IPS DF 6.9 (cell line): Measurements from ENCODE around the gene CXCL6.

ENCODE experiments used
- DNase-seq: peaks from one replicate; pipeline ENCODE4 v3.0.0-alpha.2; 2013; ENCODE audit warnings: low read depth, low spot score
- H3K27ac ChIP-seq: one replicate; pipeline ENCODE4 v1.5.1; 2013; ENCODE audit warnings: low read length, control low read depth
- H3K27me3 ChIP-seq: 2 replicates; pipeline ENCODE4 v1.6.1; 2013; ENCODE audit warnings: mild to moderate bottlenecking, low read length; ENCODE audit not compliant: control insufficient read depth, insufficient read depth
- H3K36me3 ChIP-seq: 2 replicates; pipeline ENCODE4 v1.6.1; 2013; ENCODE audit warnings: low read length; ENCODE audit not compliant: control insufficient read depth, insufficient read depth
- H3K4me1 ChIP-seq: 2 replicates; pipeline ENCODE4 v1.6.1; 2013; ENCODE audit warnings: low read length; ENCODE audit not compliant: control insufficient read depth, insufficient read depth
- H3K4me3 ChIP-seq: 2 replicates; pipeline ENCODE4 v1.5.1; 2013; ENCODE audit warnings: mild to moderate bottlenecking, low read length
- H3K9me3 ChIP-seq: 2 replicates; pipeline ENCODE4 v1.6.1; 2013; ENCODE audit warnings: low read length, inconsistent platforms; ENCODE audit not compliant: control insufficient read depth, insufficient read depth
- WGBS: extraction: QIAGEN DNeasy Blood & Tissue Kit; methylation state at CpG from one replicate; pipeline ENCODE4 v1.1.7; 2013; ENCODE audit warnings: mixed read lengths, missing lambda C conversion rate; ENCODE audit not compliant: insufficient read length, insufficient coverage; 5-methylcytosine and 5-hydroxymethylcytosine counted together

The CXCL6 gene

GRCh38 chr4:73866246-73866645 lies 29.8 kb downstream of the CXCL6 start:
- no peak for DNase-seq
- Histone ChIP-seq H3K27ac (no peak overlapping the region), H3K27me3 (peaks cover 2% of the 10 kb centered on the region; the same call in 1 of the 2 replicates), H3K9me3 (no peaks in the 10 kb centered on the region), H3K4me1 (no peaks in the 10 kb centered on the region), H3K36me3 (no peaks in the 10 kb centered on the region), H3K4me3 (no peak overlapping the region)
- WGBS: no CpG with 5 or more reads among the region's 2 CpGs

DNA sequence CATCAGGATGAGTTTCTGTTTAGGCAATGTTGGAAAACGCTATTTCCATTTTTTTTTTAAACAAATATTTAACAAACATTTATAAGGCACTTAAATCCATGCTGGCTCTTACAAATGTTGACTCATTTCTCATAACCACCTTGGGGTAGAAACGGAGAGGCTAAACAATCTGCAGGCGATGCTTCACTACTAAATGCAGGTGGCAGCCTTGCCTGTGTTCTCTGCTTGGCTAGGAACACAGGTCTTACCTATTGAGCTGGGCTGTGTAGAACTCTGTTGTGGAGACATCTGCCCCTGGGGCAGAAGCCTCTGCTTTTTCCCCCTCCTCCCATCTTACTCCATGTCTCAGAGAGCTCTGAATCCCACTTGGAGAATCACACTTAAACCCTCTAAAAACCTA lies 31.3 kb downstream of the CXCL6 start:
- Histone ChIP-seq H3K36me3 (no peaks in the 10 kb centered on the region), H3K27ac (no peak overlapping the region), H3K4me1 (no peaks in the 10 kb centered on the region), H3K9me3 (no peaks in the 10 kb centered on the region), H3K27me3 (peaks cover 2% of the 10 kb centered on the region; the same call in 1 of the 2 replicates), H3K4me3 (no peak overlapping the region)
- DNase-seq: no peak
- WGBS: no CpG with 5 or more reads among the region's 3 CpGs

GRCh38 chr4:73868206-73869129 lies 32.0 kb downstream of the CXCL6 start:
- no CpG with 5 or more reads among the region's 16 CpGs for WGBS

GRCh38 chr4:73869130-73870055 lies 32.9 kb downstream of the CXCL6 start, which contains the start of gene CXCL1:
Gene CXCL1, plus strand, starts transcription at chr4:73869393. Its CDS starts 78 bp downstream, at chr4:73869471.
- H3K9me3 ChIP-seq: no peaks in the 10 kb centered on the region
- peak within 1 kb of the TSS; percentile 69 for H3K4me3 ChIP-seq
- no peak for DNase-seq
- H3K4me1 ChIP-seq: no peaks in the 10 kb centered on the region
- peaks cover 2% of the 10 kb centered on the region; the same call in 1 of the 2 replicates for H3K27me3 ChIP-seq
- H3K27ac ChIP-seq: no peak within 1 kb of the TSS
- H3K36me3 ChIP-seq: no peaks in the 10 kb centered on the region
- WGBS: no CpG with 5 or more reads among the region's 61 CpGs

More at GRCh38 chr4:73868206-73869129, 32.0 kb downstream of the CXCL6 start:
- H3K36me3 ChIP-seq: no peaks in the 10 kb centered on the region
- DNase-seq: no peak
- H3K9me3 ChIP-seq: no peaks in the 10 kb centered on the region
- no peaks in the 10 kb centered on the region for H3K4me1 ChIP-seq
- peaks cover 2% of the 10 kb centered on the region; the same call in 1 of the 2 replicates for H3K27me3 ChIP-seq
- peak overlapping the region; percentile 69; the same call in 1 of the 2 replicates for H3K4me3 ChIP-seq
- no peak overlapping the region for H3K27ac ChIP-seq

GRCh38 chr4:73870260-73870659 lies 33.8 kb downstream of the CXCL6 start:
- WGBS: no CpG with 5 or more reads among the region's 3 CpGs
- Histone ChIP-seq H3K27ac (no peak overlapping the region), H3K9me3 (no peaks in the 10 kb centered on the region), H3K36me3 (no peaks in the 10 kb centered on the region), H3K4me3 (no peak overlapping the region), H3K27me3 (peaks cover 2% of the 10 kb centered on the region; the same call in 1 of the 2 replicates), H3K4me1 (no peaks in the 10 kb centered on the region)
- no peak for DNase-seq

DNA sequence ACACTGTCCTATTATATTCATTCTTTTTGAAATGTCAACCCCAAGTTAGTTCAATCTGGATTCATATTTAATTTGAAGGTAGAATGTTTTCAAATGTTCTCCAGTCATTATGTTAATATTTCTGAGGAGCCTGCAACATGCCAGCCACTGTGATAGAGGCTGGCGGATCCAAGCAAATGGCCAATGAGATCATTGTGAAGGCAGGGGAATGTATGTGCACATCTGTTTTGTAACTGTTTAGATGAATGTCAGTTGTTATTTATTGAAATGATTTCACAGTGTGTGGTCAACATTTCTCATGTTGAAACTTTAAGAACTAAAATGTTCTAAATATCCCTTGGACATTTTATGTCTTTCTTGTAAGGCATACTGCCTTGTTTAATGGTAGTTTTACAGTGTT lies 34.3 kb downstream of the CXCL6 start:
- H3K27ac ChIP-seq: no peak overlapping the region
- H3K9me3 ChIP-seq: no peaks in the 10 kb centered on the region
- peaks cover 2% of the 10 kb centered on the region; the same call in 1 of the 2 replicates for H3K27me3 ChIP-seq
- no peak for DNase-seq
- WGBS: no CpG with 5 or more reads among the region's 1 CpG
- no peak overlapping the region for H3K4me3 ChIP-seq
- H3K36me3 ChIP-seq: no peaks in the 10 kb centered on the region
- H3K4me1 ChIP-seq: no peaks in the 10 kb centered on the region

GRCh38 chr4:73871511-73872310 lies 35.2 kb downstream of the CXCL6 start:
- H3K9me3 ChIP-seq: no peaks in the 10 kb centered on the region
- H3K36me3 ChIP-seq: no peaks in the 10 kb centered on the region
- H3K27me3 ChIP-seq: peaks cover 2% of the 10 kb centered on the region; the same call in 1 of the 2 replicates
- H3K27ac ChIP-seq: no peak overlapping the region
- DNase-seq: no peak
- WGBS: no CpG with 5 or more reads among the region's 6 CpGs
- no peaks in the 10 kb centered on the region for H3K4me1 ChIP-seq
- H3K4me3 ChIP-seq: no peak overlapping the region

DNA sequence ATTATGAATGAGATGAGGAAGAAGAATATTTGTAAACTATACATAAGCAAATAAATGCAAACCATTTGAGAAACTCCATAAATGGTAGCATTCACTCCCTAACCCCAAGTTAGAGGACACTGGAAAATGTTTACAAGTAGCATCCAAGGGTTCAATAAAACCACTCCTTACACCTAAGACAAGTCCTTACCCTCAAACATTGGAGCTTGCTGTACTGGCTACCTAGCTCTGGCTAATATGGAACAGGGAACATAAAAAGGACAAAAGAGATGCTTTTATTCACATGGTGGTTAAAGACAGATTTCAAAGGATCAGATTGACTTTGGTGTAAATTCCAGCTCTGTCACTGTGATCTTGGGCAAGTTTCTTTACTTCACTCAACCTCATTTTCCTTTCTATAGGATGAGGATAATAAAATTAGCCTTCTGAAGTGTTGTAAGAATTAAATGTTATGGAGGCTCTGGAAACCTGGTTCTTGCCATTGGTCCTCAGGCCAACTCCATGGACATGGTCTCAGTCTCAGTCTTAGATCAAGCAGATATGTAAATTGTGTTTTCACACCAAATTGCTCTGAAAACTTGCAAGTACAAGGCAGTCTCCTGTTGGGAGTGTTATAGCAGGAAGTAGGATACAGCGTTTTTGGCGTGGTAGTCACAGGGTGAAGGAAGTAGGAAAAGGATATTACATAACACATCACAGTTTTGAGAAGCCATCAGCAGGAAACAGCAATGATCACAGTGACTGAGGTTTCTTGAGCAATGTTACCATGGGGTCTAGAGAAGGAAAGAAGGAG lies 36.0 kb downstream of the CXCL6 start:
- Histone ChIP-seq H3K4me3 (no peak overlapping the region), H3K9me3 (no peaks in the 10 kb centered on the region), H3K27ac (no peak overlapping the region), H3K36me3 (no peaks in the 10 kb centered on the region), H3K4me1 (no peaks in the 10 kb centered on the region), H3K27me3 (peaks cover 2% of the 10 kb centered on the region; the same call in 1 of the 2 replicates)
- WGBS: no CpG with 5 or more reads among the region's 2 CpGs
- DNase-seq: no peak

DNA sequence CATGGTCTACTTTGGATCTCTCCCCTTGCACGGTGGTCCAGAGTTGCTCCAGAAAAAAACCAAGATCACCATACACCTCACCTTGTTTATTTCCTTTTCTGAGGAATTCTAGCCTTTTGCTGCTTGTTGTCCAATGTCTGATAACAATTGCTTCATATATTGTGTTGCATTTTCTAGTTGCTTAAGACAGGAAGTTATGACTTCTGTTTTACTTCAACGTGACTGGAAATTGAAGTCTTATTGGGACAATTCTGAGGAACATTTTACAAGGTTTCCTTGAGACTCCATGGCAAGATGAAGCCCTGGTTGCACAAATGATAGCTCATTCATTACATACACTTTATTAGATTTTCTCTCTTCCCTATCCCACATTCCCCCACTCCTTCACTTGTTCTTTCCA lies 37.9 kb downstream of the CXCL6 start:
- H3K27ac ChIP-seq: no peak overlapping the region
- H3K4me1 ChIP-seq: no peaks in the 10 kb centered on the region
- no peak overlapping the region for H3K4me3 ChIP-seq
- WGBS: no CpG with 5 or more reads among the region's 2 CpGs
- no peaks in the 10 kb centered on the region for H3K36me3 ChIP-seq
- H3K9me3 ChIP-seq: no peaks in the 10 kb centered on the region
- H3K27me3 ChIP-seq: peaks cover 2% of the 10 kb centered on the region; the same call in 1 of the 2 replicates
- DNase-seq: no peak
